ENCODE measurements around the gene MBNL1.
"Not testable (repeated sequence)": the region's sequence is repeated elsewhere in the genome, so short reads cannot be mapped to it uniquely, and the experiment has no call there.

Gene MBNL1

GRCh38 chr3:152382312-152383135 lies 113.8 kb downstream of the MBNL1 start:
- no peak for DNase-seq

GRCh38 chr3:152383136-152383606 lies 114.4 kb downstream of the MBNL1 start:
- DNase-seq: no peak

- DNase-seq: no peak
Observed at GRCh38 chr3:152384412-152384811, 115.7 kb downstream of the MBNL1 start.

- DNase-seq: no peak
Observed at GRCh38 chr3:152385761-152386160, 117.0 kb downstream of the MBNL1 start.

GRCh38 chr3:152386208-152386607 lies 117.5 kb downstream of the MBNL1 start:
- no peak for DNase-seq

GRCh38 chr3:152388631-152389030 lies 119.9 kb downstream of the MBNL1 start:
- DNase-seq: no peak

GRCh38 chr3:152389316-152389934 lies 120.7 kb downstream of the MBNL1 start:
- no peak for DNase-seq

- DNase-seq: no peak
Observed at GRCh38 chr3:152390647-152391046, 121.9 kb downstream of the MBNL1 start.

- DNase-seq: no peak
Observed at GRCh38 chr3:152391671-152392070, 122.9 kb downstream of the MBNL1 start.

- DNase-seq: no peak
Observed at GRCh38 chr3:152392272-152392880, 123.6 kb downstream of the MBNL1 start.

GRCh38 chr3:152394246-152394645 lies 125.5 kb downstream of the MBNL1 start:
- DNase-seq: no peak

- DNase-seq: no peak
Observed at GRCh38 chr3:152395764-152396163, 127.0 kb downstream of the MBNL1 start.

- no peak for DNase-seq
Observed at GRCh38 chr3:152396867-152397266, 128.1 kb downstream of the MBNL1 start.

- not testable (repeated sequence) for DNase-seq
Observed at GRCh38 chr3:152397348-152397747, 128.6 kb downstream of the MBNL1 start.

GRCh38 chr3:152398495-152398894 lies 129.8 kb downstream of the MBNL1 start:
- DNase-seq: no peak

GRCh38 chr3:152399374-152399773 lies 130.6 kb downstream of the MBNL1 start:
- DNase-seq: no peak

- no peak for DNase-seq
Observed at GRCh38 chr3:152400887-152401286, 132.2 kb downstream of the MBNL1 start.

- DNase-seq: no peak
Observed at GRCh38 chr3:152402695-152403451, 134.1 kb downstream of the MBNL1 start.

- no peak for DNase-seq
Observed at GRCh38 chr3:152403632-152404066, 134.9 kb downstream of the MBNL1 start.

GRCh38 chr3:152404976-152405375 lies 136.2 kb downstream of the MBNL1 start:
- DNase-seq: no peak

- DNase-seq: no peak
Observed at GRCh38 chr3:152405915-152406802, 137.4 kb downstream of the MBNL1 start.

GRCh38 chr3:152413240-152413639 lies 144.5 kb downstream of the MBNL1 start:
- no peak for DNase-seq
